HFFc6 (cell line): ENCODE measurements around the gene GARIN3. TPM values are rescaled to one million over a fixed set of nuclear protein-coding genes. Genes with fewer than 3 reads are reported as not detected.

ENCODE experiments used
- DNase-seq: peaks from one replicate; pipeline ENCODE4 v3.0.0-alpha.2; 2018
- H3K27ac Mint-ChIP-seq: 2 replicates; pipeline ENCODE4 v1.8.0; 2020; ENCODE audit warnings: mild to moderate bottlenecking, mixed read lengths
- H3K27me3 Mint-ChIP-seq: 2 replicates; pipeline ENCODE4 v1.8.0; 2021; ENCODE audit warnings: mild to moderate bottlenecking, moderate library complexity, mixed read lengths; ENCODE audit not compliant: insufficient read depth
- H3K36me3 Mint-ChIP-seq: 2 replicates; pipeline ENCODE4 v1.8.0; 2021; ENCODE audit warnings: low read depth, mixed read lengths
- H3K4me1 Mint-ChIP-seq: 2 replicates; pipeline ENCODE4 v1.8.0; 2020; ENCODE audit warnings: low read depth, mixed read lengths
- H3K4me3 Mint-ChIP-seq: 2 replicates; pipeline ENCODE4 v1.8.0; 2020; ENCODE audit warnings: mild to moderate bottlenecking, moderate library complexity, mixed read lengths
- H3K9me3 Mint-ChIP-seq: 2 replicates; pipeline ENCODE4 v1.8.0; 2020; ENCODE audit warnings: mild to moderate bottlenecking, mixed read lengths
- CTCF ChIP-seq: fragments of 200-600 bp; sonication (generic); IDR thresholded peaks from 2 replicates; pipeline ENCODE4 v1.5.0; 2021; ENCODE audit warnings: antibody characterized with exemption, mild to moderate bottlenecking
- total RNA-seq, 6 experiments: library from RNA; stranded (reverse); fragmentation: NEBNext Ultra II Directional; extraction: Animal tissue kit (Norgen Biotek cat#: 25700); gene quantifications; 2 replicates in 1 of 6; 3 replicates in 5 of 6; pipeline ENCODE4 v1.2.3, GENCODE V29; 2021

GARIN3 gene
- total RNA-seq, 6 experiments from 2014 or later = not detected

GRCh38 chr5:157198277-157198986, 32.4 kb upstream of the GARIN3 start:
- DNase-seq = no peak
- TF ChIP-seq CTCF = no peak
- Mint-ChIP-seq H3K27ac (no peak overlapping the region), H3K9me3 (no peaks in the 10 kb centered on the region), H3K27me3 (peaks cover 5% of the 10 kb centered on the region), H3K4me3 (no peak overlapping the region), H3K4me1 (no peaks in the 10 kb centered on the region), H3K36me3 (no peaks in the 10 kb centered on the region)

GRCh38 chr5:157197086-157197485, 31.0 kb upstream of the GARIN3 start:
- H3K27ac Mint-ChIP-seq = no peak overlapping the region
- H3K9me3 Mint-ChIP-seq = no peaks in the 10 kb centered on the region
- no peak overlapping the region for H3K4me3 Mint-ChIP-seq
- H3K36me3 Mint-ChIP-seq = no peaks in the 10 kb centered on the region
- DNase-seq = no peak
- TF ChIP-seq CTCF = no peak
- peaks cover 5% of the 10 kb centered on the region for H3K27me3 Mint-ChIP-seq
- H3K4me1 Mint-ChIP-seq = no peaks in the 10 kb centered on the region

GRCh38 chr5:157196045-157196444, 30.0 kb upstream of the GARIN3 start:
- peaks cover 5% of the 10 kb centered on the region; the same call in 1 of the 2 replicates for H3K27me3 Mint-ChIP-seq
- no peaks in the 10 kb centered on the region for H3K36me3 Mint-ChIP-seq
- no peak for TF ChIP-seq CTCF
- no peak overlapping the region for H3K4me3 Mint-ChIP-seq
- H3K9me3 Mint-ChIP-seq = no peaks in the 10 kb centered on the region
- no peak for DNase-seq
- H3K27ac Mint-ChIP-seq = no peak overlapping the region
- no peaks in the 10 kb centered on the region for H3K4me1 Mint-ChIP-seq

- no peaks in the 10 kb centered on the region for H3K9me3 Mint-ChIP-seq
- H3K4me1 Mint-ChIP-seq = no peaks in the 10 kb centered on the region
- H3K36me3 Mint-ChIP-seq = no peaks in the 10 kb centered on the region
- DNase-seq = no peak
- no peak overlapping the region for H3K4me3 Mint-ChIP-seq
- no peak overlapping the region for H3K27ac Mint-ChIP-seq
- TF ChIP-seq CTCF = no peak
- H3K27me3 Mint-ChIP-seq = peaks cover 5% of the 10 kb centered on the region; the same call in 1 of the 2 replicates
Observed at GRCh38 chr5:157193699-157194424, 27.8 kb upstream of the GARIN3 start.

- Mint-ChIP-seq H3K4me1 (no peaks in the 10 kb centered on the region), H3K4me3 (no peak overlapping the region), H3K36me3 (no peaks in the 10 kb centered on the region), H3K9me3 (no peaks in the 10 kb centered on the region), H3K27me3 (peaks cover 4% of the 10 kb centered on the region), H3K27ac (no peak overlapping the region)
- no peak for DNase-seq
- TF ChIP-seq CTCF = no peak
Observed at GRCh38 chr5:157189223-157189622, 23.2 kb upstream of the GARIN3 start.
